GM12874 (cell line): ENCODE results near the gene PPP2R5D.

ENCODE experiments used
- CTCF ChIP-seq: IDR thresholded peaks from 2 replicates; pipeline ENCODE4 v1.5.1; 2011; ENCODE audit warnings: low read depth, mild to moderate bottlenecking, control low read depth, low read length, moderate library complexity; ENCODE audit not compliant: insufficient read depth

The PPP2R5D gene

GRCh38 chr6:43016176-43016942 is 32.0 kb downstream of the PPP2R5D start:
- TF ChIP-seq CTCF = no peak

- TF ChIP-seq CTCF = no peak
Observed at GRCh38 chr6:43016943-43017334, 32.6 kb downstream of the PPP2R5D start.

GRCh38 chr6:43019152-43019551 is 34.8 kb downstream of the PPP2R5D start:
- TF ChIP-seq CTCF = no peak

GRCh38 chr6:43020052-43020705 is 35.8 kb downstream of the PPP2R5D start:
- TF ChIP-seq CTCF = no peak

GRCh38 chr6:43020847-43021246 is 36.5 kb downstream of the PPP2R5D start:
- no peak for TF ChIP-seq CTCF

GRCh38 chr6:43021270-43022047 is 37.1 kb downstream of the PPP2R5D start, which contains the start of gene RRP36:
RRP36 (plus strand) TSS chr6:43021623; CDS start chr6:43021655, 32 bp downstream.
- no peak for TF ChIP-seq CTCF

- no peak for TF ChIP-seq CTCF
Observed at GRCh38 chr6:43024436-43024835, 40.1 kb downstream of the PPP2R5D start.
